Measurements from ENCODE around the gene LMF2. TPM values are rescaled to one million over a fixed set of nuclear protein-coding genes. Genes with fewer than 3 reads are reported as not detected.

The LMF2 gene
- total and polyA plus RNA-seq, 2 of the 4 experiments (the other 2 are of a cell fraction), result 16.8 to 82.6 TPM

- Histone ChIP-seq H3K18ac (ENCODE audit: low read depth, low read length) (no peak overlapping the region), H4K20me1 (ENCODE audit: insufficient read depth, low read length) (peaks cover 24% of the 10 kb centered on the region), H3K9ac (ENCODE audit: low read depth, low read length) (no peak overlapping the region), H3K9me3 (ENCODE audit: control insufficient read depth, insufficient read depth, low read length) (no peaks in the 10 kb centered on the region), H3K4me1 (ENCODE audit: control insufficient read depth, insufficient read depth, low read length) (peaks cover 13% of the 10 kb centered on the region), H2BK20ac (ENCODE audit: low read depth, low read length) (no peak overlapping the region), H3K79me1 (ENCODE audit: low read depth in 1 of 2, low read length in 2 of 2) (peaks cover 13 to 24% of the 10 kb centered on the region in 2 experiments; a peak in 3 of 4 replicates), H2BK15ac (ENCODE audit: low read depth, low read length) (no peak overlapping the region), H3K23ac (ENCODE audit: low read depth, low read length) (0 out of 2 replicates have a peak overlapping the region, but pooled peaks have one; percentile 34), H4K8ac (ENCODE audit: low read depth in 2 of 2, low read length in 2 of 2) (no peak overlapping the region), H3K27me3 (ENCODE audit: control insufficient read depth, insufficient read depth, low read length) (peaks cover 21% of the 10 kb centered on the region), H3K27ac (ENCODE audit: insufficient read depth, low read length) (no peak overlapping the region), H3K56ac (ENCODE audit: extremely low read depth, insufficient read depth, low read length) (no peak overlapping the region), H4K91ac (ENCODE audit: insufficient read depth, low read depth, low read length) (no peak overlapping the region), H3K4me3 (ENCODE audit: insufficient read depth, low read depth, low read length) (no peak overlapping the region), H3K9me1 (ENCODE audit: insufficient read depth, low read length) (peaks cover 13% of the 10 kb centered on the region), H2AK5ac (ENCODE audit: low read depth, low read length) (no peak overlapping the region), H2BK120ac (ENCODE audit: low read depth, low read length) (peak overlapping the region; percentile 16; the same call in 1 of the 2 replicates), H3K14ac (replicated peaks; ENCODE audit: low read depth, low read length) (no peak overlapping the region), H3K4me2 (ENCODE audit: low read depth, low read length) (no peak overlapping the region), H2AK9ac (replicated peaks; ENCODE audit: low read depth, low read length, poor library complexity) (no peak overlapping the region), H4K5ac (ENCODE audit: low read depth, low read length) (0 out of 2 replicates have a peak overlapping the region, but pooled peaks have one; percentile 35), H2AFZ (replicated peaks; ENCODE audit: low read length, poor library complexity) (peak overlapping the region; percentile 33), H3K4ac (ENCODE audit: low read depth, low read length) (0 out of 2 replicates have a peak overlapping the region, but pooled peaks have one; percentile 35), H2BK5ac (ENCODE audit: low read depth, low read length, poor library complexity, severe bottlenecking) (no peak overlapping the region), H3K36me3 (ENCODE audit: control insufficient read depth, insufficient read depth, low read length) (peaks cover 2% of the 10 kb centered on the region; the same call in 1 of the 2 replicates)
- in situ Hi-C loops (cut with MboI; ENCODE audit: low sequenced_read_pairs), result no loop called here
- dilution Hi-C loops (cut with HindIII; ENCODE audit: low sequenced_read_pairs, unreplicated experiment), result no loop called here
- DNase-seq (no peak), ATAC-seq (ENCODE audit: low read depth) (no peak)
- CTCF ChIA-PET, result no interaction called here
- POLR2A ChIA-PET (ENCODE audit: unreplicated experiment), result no interaction called here
- 60% methylated on average over 2 of the region's 7 CpGs; no CpG with 5 or more reads in 1 of the 2 experiments for WGBS, 2 experiments (ENCODE audit: extremely low coverage in 2 of 2, insufficient read length in 1 of 2)
- BruUV-seq (replicated peaks), result no TSS peak
- TF ChIP-seq FOS (IDR thresholded peaks at IDR 0.05; ENCODE audit: low read depth, low read length), result no peak
- TF ChIP-seq RFX5 (IDR thresholded peaks at IDR 0.05; ENCODE audit: low read depth, low read length), result no peak
- TF ChIP-seq MAFK (IDR thresholded peaks at IDR 0.05; ENCODE audit: low read depth, low read length), result no peak
- TF ChIP-seq BHLHE40 (IDR thresholded peaks at IDR 0.05; ENCODE audit: low read depth, low read length), result no peak
- no peak for TF ChIP-seq POLR2A (IDR thresholded peaks at IDR 0.05; ENCODE audit: low read depth, low read length)
- TF ChIP-seq MXI1 (IDR thresholded peaks at IDR 0.05; ENCODE audit: borderline replicate concordance, low read depth, low read length), result no peak
- no peak for TF ChIP-seq RCOR1 (IDR thresholded peaks at IDR 0.05; ENCODE audit: insufficient replicate concordance, low read length)
- TF ChIP-seq SMC3 (IDR thresholded peaks at IDR 0.05; ENCODE audit: low read depth, low read length), result no peak
- no peak for TF ChIP-seq CEBPB (IDR thresholded peaks at IDR 0.05; ENCODE audit: low read depth, low read length)
- no peak for TF ChIP-seq NFE2L2 (IDR thresholded peaks at IDR 0.05; ENCODE audit: low read depth, low read length)
- TF ChIP-seq CHD1 (IDR thresholded peaks at IDR 0.05; ENCODE audit: low read depth, low read length), result no peak
- no peak for TF ChIP-seq CTCF (conservative IDR thresholded peaks at IDR 0.05; ENCODE audit: low read depth, low read length)
- no peak for TF ChIP-seq ELK1 (IDR thresholded peaks at IDR 0.05; ENCODE audit: borderline replicate concordance, low read depth, low read length)
- TF ChIP-seq MAZ (IDR thresholded peaks at IDR 0.05; ENCODE audit: borderline replicate concordance, low read depth, low read length), result no peak
- TF ChIP-seq RAD21 (IDR thresholded peaks at IDR 0.05; ENCODE audit: low read length), result no peak
- no peak for TF ChIP-seq USF2 (IDR thresholded peaks at IDR 0.05; ENCODE audit: low read depth, low read length)
- intact Hi-C loops (cut with micrococcal nuclease), result no loop called here
Measured at GRCh38 chr22:50476868-50477267, 30.6 kb downstream of the LMF2 start.

Data from IMR-90 (cell line).